K562 (cell line): ENCODE results near the gene TCF12. TPM values are rescaled to one million over a fixed set of nuclear protein-coding genes. Genes with fewer than 3 reads are reported as not detected.
A peak's percentile ranks its signal among the peaks of the same experiment; 100 is the strongest.

Experiments
- BMI1 ChIP-seq: fragments of 150-350 bp; IDR thresholded peaks from 2 replicates; pipeline ENCODE4 v1.6.1; 2014; ENCODE audit warnings: low read length
- CHD2 ChIP-seq: IDR thresholded peaks from 2 replicates; pipeline ENCODE4 v1.6.1; 2011; ENCODE audit warnings: low read depth, low read length
- CUX1 ChIP-seq: fragments of 200-800 bp; sonication (Bioruptor generic); IDR thresholded peaks from 2 replicates; pipeline ENCODE4 v1.6.1; 2016; ENCODE audit warnings: missing genetic modification characterization, missing compliant biosample characterization
- ESRRA ChIP-seq: fragments of 450-650 bp; IDR thresholded peaks from 2 replicates; pipeline ENCODE4 v1.6.1; 2014; ENCODE audit warnings: low read depth, mild to moderate bottlenecking, moderate library complexity, borderline replicate concordance
- GATAD2A ChIP-seq: fragments of 450-650 bp; IDR thresholded peaks from 2 replicates; pipeline ENCODE4 v1.6.1; 2017
- GTF2E2 ChIP-seq: fragments of 200-800 bp; sonication (Bioruptor generic); IDR thresholded peaks from 2 replicates; pipeline ENCODE4 v1.6.1; 2016; ENCODE audit warnings: missing genetic modification characterization, missing compliant biosample characterization
- MYNN ChIP-seq, 2 experiments: sonication (generic); formaldehyde crosslinking in 1 of 2; IDR thresholded peaks; 2 replicates each; pipeline versions ENCODE4 v1.5.0 to v1.6.1; 2016 to 2020; ENCODE audit warnings: antibody characterized with exemption in 1 of 2, missing genetic modification reagents in 1 of 2
- SAFB2 ChIP-seq: fragments of 200-400 bp; formaldehyde crosslinking; IDR thresholded peaks from 2 replicates; pipeline ENCODE4 v1.6.1; 2018; ENCODE audit warnings: borderline replicate concordance, low read length, low read depth, moderate library complexity; ENCODE audit not compliant: severe bottlenecking
- STAT6 ChIP-seq: sonication (generic); formaldehyde crosslinking; IDR thresholded peaks from 2 replicates; pipeline ENCODE4 v1.8.1; 2023; ENCODE audit warnings: mild to moderate bottlenecking, missing genetic modification reagents
- TCF15 ChIP-seq: fragments of 250-450 bp; sonication (Bioruptor Pico); IDR thresholded peaks from 2 replicates; pipeline ENCODE4 v1.8.0; 2022; ENCODE audit warnings: moderate library complexity, mild to moderate bottlenecking, inconsistent platforms
- ZNF121 ChIP-seq: sonication (generic); formaldehyde crosslinking; conservative IDR thresholded peaks from 2 replicates; pipeline ENCODE4 v1.8.0; 2022; ENCODE audit warnings: missing genetic modification reagents
- ZNF444 ChIP-seq: fragments of 250-450 bp; sonication (Bioruptor Pico); IDR thresholded peaks from 2 replicates; pipeline ENCODE4 v1.4.0; 2020; ENCODE audit warnings: mild to moderate bottlenecking, moderate library complexity
- ZNF57 ChIP-seq: fragments of 450-650 bp; formaldehyde crosslinking; IDR thresholded peaks from 2 replicates; pipeline ENCODE4 v1.4.0; 2020; ENCODE audit warnings: mild to moderate bottlenecking, moderate library complexity
- ZNF655 ChIP-seq: fragments of 250-450 bp; sonication (Bioruptor Pico); IDR thresholded peaks from 2 replicates; pipeline ENCODE4 v1.5.0; 2021
- ZNF76 ChIP-seq: fragments of 250-450 bp; sonication (Bioruptor Pico); IDR thresholded peaks from 2 replicates; pipeline ENCODE4 v1.4.0; 2020; ENCODE audit warnings: mild to moderate bottlenecking, moderate library complexity, borderline replicate concordance
- ZZZ3 ChIP-seq: fragments of 450-650 bp; IDR thresholded peaks from 2 replicates; pipeline ENCODE4 v1.6.1; 2016; ENCODE audit warnings: antibody characterized with exemption, mild to moderate bottlenecking, moderate library complexity
- polyA plus RNA-seq, 8 experiments: library from polyadenylated mRNA; depleted of rRNA in 4 of 8; stranded (reverse) in 5 of 8; unstranded in 3 of 8; fragments of >200 nt; fragmentation: Nextera tagmentation in 2 of 8; fragmentation: Illumina TruSeq in 1 of 8; extraction: Ambion mirVana in 2 of 8; extraction: Trizol in 1 of 8; gene quantifications; 2 replicates each; pipeline versions ENCODE4 v1.2.1 to v1.2.3, GENCODE V29; 2011 to 2014; ENCODE audit warnings: inconsistent platforms in 1 of 8, missing spikeins in 1 of 8
- total RNA-seq, 7 experiments: library from RNA; depleted of rRNA in 6 of 7; stranded (reverse); fragments of >200 nt in 6 of 7; fragmentation: Illumina TruSeq in 2 of 7; extraction: Trizol in 2 of 7; gene quantifications; 2 replicates each; pipeline versions ENCODE4 v1.2.1 to v1.2.3, GENCODE V29; 2011 to 2021; ENCODE audit warnings: low replicate concordance in 1 of 7

TCF12 gene
- total and polyA plus RNA-seq, 9 of the 15 experiments (the other 6 are each of a cell fraction or from before 2014, with no cell fraction given), result 10.5 to 132 (median 52.9) TPM

GRCh38 chr15:56886932-56887781, 31.3 kb upstream of the TCF12 start (continued):
- no peak for TF ChIP-seq CUX1 (CRISPR knock-in tag)
- no peak for TF ChIP-seq ZZZ3
- TF ChIP-seq TCF15 (CRISPR knock-in tag), result no peak
- TF ChIP-seq BMI1, result no peak
- TF ChIP-seq ZNF76 (CRISPR knock-in tag), result 0 out of 2 replicates have a peak, but pooled peaks have one; percentile 26
- TF ChIP-seq ZNF655, result no peak
- TF ChIP-seq SAFB2, result no peak
- TF ChIP-seq STAT6 (CRISPR knock-in tag), result peak; percentile 77; the same call in 1 of the 2 replicates
- no peak; the same call in 1 of the 2 replicates for TF ChIP-seq GATAD2A
- TF ChIP-seq ZNF57 (CRISPR knock-in tag), result no peak
- TF ChIP-seq CHD2, result peak; percentile 87
- TF ChIP-seq MYNN (IDR thresholded peaks at IDR 0.05), result no peak
- no peak for TF ChIP-seq MYNN (CRISPR knock-in tag; IDR thresholded peaks at IDR 0.05)
- TF ChIP-seq GTF2E2 (tag), result peak; percentile 69
- TF ChIP-seq ZNF444 (CRISPR knock-in tag), result no peak
- TF ChIP-seq ZNF121 (CRISPR knock-in tag), result no peak
- peak; percentile 63 for TF ChIP-seq ESRRA
